K562 (cell line): Measurements from ENCODE around the gene PSPC1. TPM values are rescaled to one million over a fixed set of nuclear protein-coding genes. Genes with fewer than 3 reads are reported as not detected.

Source experiments
- ATAC-seq: fragments of 200-7000 bp; cut with Tn5 transposase; 3 replicates; pipeline ENCODE4 v1.9.1; 2020; ENCODE audit warnings: moderate library complexity
- BruUV-seq: library from RNA; stranded (reverse); fragments of 400-500 nt; replicated peaks from 2 replicates; lab custom pipeline; 2021; lab: Mats Ljungman, UMichigan
- CTCF ChIA-PET: fragments of 300-600 bp; formaldehyde crosslinking; extraction: SDS; loops from one replicate; lab custom pipeline; 2021; ENCODE audit warnings: low intra/inter-chr PET ratio; lab: Yijun Ruan, JAX
- POLR2A ChIA-PET: fragments of 300-600, 350-650 bp; sonication (Branson Sonifier 250); formaldehyde crosslinking; extraction: SDS; loops from one replicate; lab custom pipeline; 2021; ENCODE audit warnings: antibody characterized with exemption, inconsistent platforms; lab: Yijun Ruan, JAX
- DNase-seq, 4 experiments: peaks; one replicate each; pipeline versions ENCODE4 v3.0.0 to v3.0.0-alpha.2; 2011 to 2018; ENCODE audit warnings: low spot score in 3 of 4, mixed read lengths in 3 of 4; ENCODE audit errors: extremely low read depth in 1 of 4
- FAIRE-seq: peaks from 2 replicates; lab custom pipeline; 2011; peaks lifted over from hg19 to GRCh38; lab: Jason Lieb, UNC
- H2AFZ ChIP-seq: 2 replicates; pipeline ENCODE4 v1.6.0; 2011; ENCODE audit warnings: low read depth, low read length, control low read depth, inconsistent platforms
- H3K27ac ChIP-seq: fragments of 200-600 bp; 3 replicates; pipeline ENCODE4 v1.8.0; 2011; ENCODE audit warnings: low read depth, mild to moderate bottlenecking, control low read depth, inconsistent platforms, low read length, moderate library complexity, mixed read lengths; ENCODE audit errors: extremely low read depth
- H3K27me3 ChIP-seq, 2 experiments: fragments of 300-600 bp in 1 of 2; 2 replicates in 1 of 2; 3 replicates in 1 of 2; pipeline versions ENCODE4 v1.6.0 to v1.8.0; 2011; ENCODE audit warnings: inconsistent platforms in 2 of 2, low read length in 2 of 2, mild to moderate bottlenecking in 1 of 2, mixed read lengths in 1 of 2, moderate library complexity in 1 of 2; ENCODE audit not compliant: control insufficient read depth in 2 of 2, insufficient read depth in 2 of 2
- H3K36me3 ChIP-seq: fragments of 300-600 bp; 3 replicates; pipeline ENCODE4 v1.8.0; 2011; ENCODE audit warnings: mild to moderate bottlenecking, low read length, inconsistent platforms; ENCODE audit not compliant: control insufficient read depth, insufficient read depth
- H3K4me1 ChIP-seq, 2 experiments: fragments of 200-600 bp in 1 of 2; replicated peaks in 1 of 2; 2 replicates in 1 of 2; 3 replicates in 1 of 2; pipeline versions ENCODE4 v1.5.1 to v1.8.0; 2011; ENCODE audit warnings: inconsistent platforms in 2 of 2, low read length in 2 of 2, mild to moderate bottlenecking in 1 of 2, mixed read lengths in 1 of 2, moderate library complexity in 1 of 2; ENCODE audit not compliant: control insufficient read depth in 2 of 2, insufficient read depth in 2 of 2
- H3K4me2 ChIP-seq: 2 replicates; pipeline ENCODE4 v1.6.1; 2011; ENCODE audit warnings: low read length, control low read depth, inconsistent platforms, mixed read lengths; ENCODE audit not compliant: insufficient read depth
- H3K4me3 ChIP-seq: fragments of 200-600 bp; sonication (generic), shearing (Covaris generic); 2 replicates; pipeline ENCODE4 v1.5.1; 2016; ENCODE audit warnings: control low read depth, inconsistent platforms
- H3K79me2 ChIP-seq: fragments of 200-600 bp; 3 replicates; pipeline ENCODE4 v1.8.0; 2011; ENCODE audit warnings: low read length, inconsistent platforms; ENCODE audit not compliant: control insufficient read depth, insufficient read depth
- H3K9ac ChIP-seq, 2 experiments: 2 replicates each; pipeline versions ENCODE4 v1.6.0 to v1.6.1; 2011; ENCODE audit warnings: low read depth in 2 of 2, low read length in 2 of 2, control low read depth in 1 of 2, inconsistent platforms in 1 of 2, mild to moderate bottlenecking in 1 of 2, mixed read lengths in 1 of 2; ENCODE audit not compliant: insufficient read depth in 1 of 2
- H3K9me1 ChIP-seq: one replicate; pipeline ENCODE4 v1.6.0; 2011; ENCODE audit warnings: inconsistent platforms, mild to moderate bottlenecking, low read length, moderate library complexity; ENCODE audit not compliant: control insufficient read depth, insufficient read depth
- H3K9me3 ChIP-seq: replicated peaks from 2 replicates; pipeline ENCODE4 v1.5.1; 2011; ENCODE audit warnings: low read depth, low read length, inconsistent platforms; ENCODE audit not compliant: control insufficient read depth, insufficient read depth
- H4K20me1 ChIP-seq: replicated peaks from 2 replicates; pipeline ENCODE4 v1.6.1; 2011; ENCODE audit warnings: low read length, inconsistent platforms, mixed read lengths; ENCODE audit not compliant: control insufficient read depth, insufficient read depth
- ARNT ChIP-seq, 2 experiments: fragments of 450-650 bp; IDR thresholded peaks; 2 replicates each; pipeline ENCODE4 v1.6.1; 2016; ENCODE audit warnings: mild to moderate bottlenecking in 1 of 2
- E2F3 ChIP-seq: fragments of 250-450 bp; sonication (Bioruptor Pico); IDR thresholded peaks from 2 replicates; pipeline ENCODE4 v1.4.0; 2020; ENCODE audit warnings: mild to moderate bottlenecking
- HDAC6 ChIP-seq: IDR thresholded peaks from 2 replicates; pipeline ENCODE4 v1.6.1; 2012; ENCODE audit warnings: low read depth, mild to moderate bottlenecking, control low read depth, inconsistent platforms, low read length, moderate library complexity
- HMBOX1 ChIP-seq: sonication (generic); IDR thresholded peaks from 2 replicates; pipeline ENCODE4 v1.6.1; 2016
- HNRNPK ChIP-seq: fragments of 200-400 bp; formaldehyde crosslinking; IDR thresholded peaks from one replicate; pipeline ENCODE4 v1.6.1; 2018; ENCODE audit warnings: mild to moderate bottlenecking, low read depth, low read length; ENCODE audit not compliant: poor library complexity, severe bottlenecking
- IRF9 ChIP-seq: fragments of 450-650 bp; IDR thresholded peaks from 2 replicates; pipeline ENCODE4 v1.6.1; 2016; ENCODE audit warnings: missing biosample characterization, missing genetic modification characterization
- NR3C1 ChIP-seq: sonication (generic); formaldehyde crosslinking; IDR thresholded peaks from 2 replicates; pipeline ENCODE4 v1.8.1; 2022; ENCODE audit warnings: missing genetic modification reagents
- RAD21 ChIP-seq, 2 experiments: fragments of 250-450 bp in 1 of 2; fragments of 450-650 bp in 1 of 2; sonication (Bioruptor Pico) in 1 of 2; formaldehyde crosslinking in 1 of 2; IDR thresholded peaks in 1 of 2; conservative IDR thresholded peaks in 1 of 2; 2 replicates each; pipeline versions ENCODE4 v1.4.0 to v1.8.0; 2020 to 2022; ENCODE audit warnings: mild to moderate bottlenecking in 2 of 2, moderate library complexity in 1 of 2
- SMARCC2 ChIP-seq: fragments of 450-650 bp; IDR thresholded peaks from 2 replicates; pipeline ENCODE4 v1.6.1; 2017; ENCODE audit warnings: antibody characterized with exemption, moderate library complexity, mild to moderate bottlenecking, low read depth
- SNRNP70 ChIP-seq: fragments of 200-400 bp; formaldehyde crosslinking; optimal IDR thresholded peaks from 2 replicates; pipeline ENCODE3; 2017; ENCODE audit warnings: low read depth, low read length
- SP1 ChIP-seq: sonication (generic); formaldehyde crosslinking; IDR thresholded peaks from 2 replicates; pipeline ENCODE4 v1.8.1; 2022; ENCODE audit warnings: mild to moderate bottlenecking, missing genetic modification reagents
- SRSF3 ChIP-seq: fragments of 200-400 bp; formaldehyde crosslinking; IDR thresholded peaks from 2 replicates; pipeline ENCODE4 v1.6.1; 2016; ENCODE audit warnings: mild to moderate bottlenecking, low read length, moderate library complexity; ENCODE audit not compliant: insufficient read depth
- ZBTB2 ChIP-seq: fragments of 450-650 bp; IDR thresholded peaks from 2 replicates; pipeline ENCODE4 v1.6.1; 2016; ENCODE audit warnings: antibody characterized with exemption
- ZC3H4 ChIP-seq: sonication (generic); formaldehyde crosslinking; IDR thresholded peaks from 2 replicates; pipeline ENCODE4 v1.9.0; 2021; ENCODE audit warnings: missing genetic modification reagents, borderline replicate concordance
- ZNF12 ChIP-seq: sonication (generic); formaldehyde crosslinking; IDR thresholded peaks from 2 replicates; pipeline ENCODE4 v1.4.0; 2020; ENCODE audit warnings: mild to moderate bottlenecking, missing genetic modification reagents
- ZNF239 ChIP-seq: fragments of 250-450 bp; sonication (Bioruptor Pico); IDR thresholded peaks from 2 replicates; pipeline ENCODE4 v1.4.0; 2020; ENCODE audit warnings: mild to moderate bottlenecking
- ZNF507 ChIP-seq: conservative IDR thresholded peaks from 2 replicates; pipeline ENCODE4 v1.6.1; 2017; ENCODE audit warnings: missing genetic modification characterization, missing compliant biosample characterization
- ZNF57 ChIP-seq: fragments of 450-650 bp; formaldehyde crosslinking; IDR thresholded peaks from 2 replicates; pipeline ENCODE4 v1.4.0; 2020; ENCODE audit warnings: mild to moderate bottlenecking, moderate library complexity
- WGBS: fragments of 100-300 bp; shearing (Covaris generic); methylation state at CpG from one replicate; pipeline ENCODE4 v1.1.6; 2016; ENCODE audit warnings: low coverage, mixed read lengths; ENCODE audit not compliant: insufficient coverage; ENCODE audit errors: missing lambda C conversion rate; 5-methylcytosine and 5-hydroxymethylcytosine counted together
- in situ Hi-C: fragments of 300-500 bp; cut with MboI; formaldehyde crosslinking; loops from 4 replicates; pipeline ENCODE4 v1.15.0; 2018; ENCODE audit warnings: inconsistent platforms, mixed read lengths
- intact Hi-C: fragments of 100-400 bp; cut with micrococcal nuclease; formaldehyde crosslinking; loops from 2 replicates; pipeline ENCODE4 v1.14.2; 2022
- polyA plus RNA-seq, 8 experiments: library from polyadenylated mRNA; depleted of rRNA in 4 of 8; stranded (reverse) in 5 of 8; unstranded in 3 of 8; fragments of >200 nt; fragmentation: Nextera tagmentation in 2 of 8; fragmentation: Illumina TruSeq in 1 of 8; extraction: Ambion mirVana in 2 of 8; extraction: Trizol in 1 of 8; gene quantifications; 2 replicates each; pipeline versions ENCODE4 v1.2.1 to v1.2.3, GENCODE V29; 2011 to 2014; ENCODE audit warnings: inconsistent platforms in 1 of 8, missing spikeins in 1 of 8
- total RNA-seq, 7 experiments: library from RNA; depleted of rRNA in 6 of 7; stranded (reverse); fragments of >200 nt in 6 of 7; fragmentation: Illumina TruSeq in 2 of 7; extraction: Trizol in 2 of 7; gene quantifications; 2 replicates each; pipeline versions ENCODE4 v1.2.1 to v1.2.3, GENCODE V29; 2011 to 2021; ENCODE audit warnings: low replicate concordance in 1 of 7
- TF ChIP-seq, protein P1 (sequence below): fragments of 250-450 bp; sonication (Bioruptor Pico); IDR thresholded peaks from 2 replicates; pipeline ENCODE4 v1.4.0; 2020

PSPC1 gene
- total and polyA plus RNA-seq, 9 of the 15 experiments (the other 6 are each of a cell fraction or from before 2014, with no cell fraction given), result 8.6 to 60.4 (median 42.4) TPM

GRCh38 chr13:19685034-19685433 lies 97.7 kb downstream of the PSPC1 start (continued):
- TF ChIP-seq HNRNPK (no peak), ZNF239 (CRISPR knock-in tag) (no peak), NR3C1 (CRISPR knock-in tag) (no peak), ZNF507 (tag) (no peak)
- TF ChIP-seq, protein P1, sequence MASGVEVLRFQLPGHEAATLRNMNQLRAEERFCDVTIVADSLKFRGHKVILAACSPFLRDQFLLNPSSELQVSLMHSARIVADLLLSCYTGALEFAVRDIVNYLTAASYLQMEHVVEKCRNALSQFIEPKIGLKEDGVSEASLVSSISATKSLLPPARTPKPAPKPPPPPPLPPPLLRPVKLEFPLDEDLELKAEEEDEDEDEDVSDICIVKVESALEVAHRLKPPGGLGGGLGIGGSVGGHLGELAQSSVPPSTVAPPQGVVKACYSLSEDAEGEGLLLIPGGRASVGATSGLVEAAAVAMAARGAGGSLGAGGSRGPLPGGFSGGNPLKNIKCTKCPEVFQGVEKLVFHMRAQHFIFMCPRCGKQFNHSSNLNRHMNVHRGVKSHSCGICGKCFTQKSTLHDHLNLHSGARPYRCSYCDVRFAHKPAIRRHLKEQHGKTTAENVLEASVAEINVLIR (CRISPR knock-in tag), result no peak

DNA sequence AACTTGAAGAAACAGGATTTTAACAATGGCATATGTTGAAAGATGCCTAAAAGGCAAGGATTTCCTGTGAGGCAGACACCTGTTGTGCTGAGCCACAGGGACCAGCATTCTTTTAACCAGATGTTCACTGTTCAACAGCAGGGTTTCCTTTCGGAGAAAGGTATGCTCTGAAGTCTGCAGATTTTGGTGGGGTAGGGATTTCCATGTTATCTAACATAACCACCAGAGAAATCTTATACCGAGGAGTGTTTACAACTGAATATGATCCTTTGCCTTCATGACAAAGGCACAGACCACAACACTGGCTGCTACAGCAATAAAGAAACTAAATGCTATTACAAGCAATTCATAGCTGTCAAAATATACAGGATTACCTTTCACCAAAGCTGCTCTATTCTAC lies 101.2 kb downstream of the PSPC1 start:
- no peak overlapping the region for H3K4me2 ChIP-seq
- H3K9ac ChIP-seq, result no peak overlapping the region
- no peak overlapping the region for H3K27ac ChIP-seq
- ATAC-seq (no peak), DNase-seq (no peak), FAIRE-seq (no peak)
- POLR2A ChIA-PET, result no interaction called here
- H3K4me3 ChIP-seq, result no peak overlapping the region
- CTCF ChIA-PET, result no interaction called here
- peaks cover 10% of the 10 kb centered on the region; the same call in 1 of the 3 replicates for H3K36me3 ChIP-seq
- BruUV-seq, result no TSS peak
- no peak overlapping the region for H2AFZ ChIP-seq
- no peaks in the 10 kb centered on the region for H3K9me3 ChIP-seq
- in situ Hi-C loops (no loop called here), intact Hi-C loops (loop anchor here (10.0 kb wide), 1 partner anchor 617 kb away; no protein-coding TSS in a partner anchor)
- no peaks in the 10 kb centered on the region for H3K27me3 ChIP-seq
- no peaks in the 10 kb centered on the region for H4K20me1 ChIP-seq
- no peaks in the 10 kb centered on the region for H3K4me1 ChIP-seq
- no peaks in the 10 kb centered on the region for H3K9me1 ChIP-seq
- WGBS, result 81% methylated on average over 2 of the region's 2 CpGs
- no peaks in the 10 kb centered on the region for H3K79me2 ChIP-seq
- no peak for TF ChIP-seq E2F3 (CRISPR knock-in tag)
- TF ChIP-seq SP1 (CRISPR knock-in tag), result no peak
- TF ChIP-seq HDAC6, result no peak
- TF ChIP-seq ZNF12, result no peak
- no peak for TF ChIP-seq SMARCC2
- TF ChIP-seq ZBTB2, result no peak
- no peak for TF ChIP-seq RAD21 (CRISPR knock-in tag; conservative IDR thresholded peaks at IDR 0.05 in 1 of 2, IDR thresholded peaks at IDR 0.05 in 1 of 2)
- no peak for TF ChIP-seq SNRNP70
- TF ChIP-seq IRF9, result no peak
- TF ChIP-seq SRSF3, result no peak
- no peak for TF ChIP-seq HMBOX1
- TF ChIP-seq ARNT (IDR thresholded peaks at IDR 0.05), result no peak
- no peak for TF ChIP-seq ZC3H4 (CRISPR knock-in tag)
- TF ChIP-seq ZNF57 (CRISPR knock-in tag), result no peak
